PC-9 (cell line): ENCODE results near the gene FAM170A.

Source experiments
- CTCF ChIP-seq: fragments of 200-600 bp; sonication (generic); conservative IDR thresholded peaks from 2 replicates; pipeline ENCODE4 v1.6.1; 2017; ENCODE audit warnings: mixed run types, antibody characterized with exemption, mild to moderate bottlenecking, moderate library complexity
- EZH2 ChIP-seq: fragments of 200-600 bp; sonication (generic); IDR thresholded peaks from 2 replicates; pipeline ENCODE4 v1.8.0; 2017; ENCODE audit warnings: antibody characterized with exemption, low read depth

GRCh38 chr5:119582987-119583386 lies 46.4 kb upstream of the FAM170A start:
- TF ChIP-seq CTCF (no peak), EZH2 (no peak)
